Glomerular visceral epithelial cell (primary cell): ENCODE measurements around the gene TK2.
"Not testable (repeated sequence)": the region's sequence is repeated elsewhere in the genome, so short reads cannot be mapped to it uniquely, and the experiment has no call there.

Experiments
- DNase-seq: peaks from one replicate; pipeline ENCODE4 v3.0.0-alpha.2; 2016; ENCODE audit errors: extremely low spot score

Gene TK2

GRCh38 chr16:66468321-66468965, 81.5 kb downstream of the TK2 start:
- DNase-seq, result no peak

- DNase-seq, result no peak
These were observed 82.3 kb downstream of the TK2 start for GRCh38 chr16:66467611-66468010.

- DNase-seq, result not testable (repeated sequence)
These were observed 83.3 kb downstream of the TK2 start for GRCh38 chr16:66466636-66467035.

GRCh38 chr16:66465946-66466345, 84.0 kb downstream of the TK2 start:
- DNase-seq, result not testable (repeated sequence)

- DNase-seq, result no peak
These were observed 87.0 kb downstream of the TK2 start for GRCh38 chr16:66462912-66463311.

- DNase-seq, result no peak
These were observed 89.2 kb downstream of the TK2 start for GRCh38 chr16:66460703-66461102.

GRCh38 chr16:66459878-66460277, 90.0 kb downstream of the TK2 start:
- no peak for DNase-seq

GRCh38 chr16:66458853-66459252, 91.1 kb downstream of the TK2 start:
- no peak for DNase-seq

- DNase-seq, result no peak
These were observed 91.6 kb downstream of the TK2 start for GRCh38 chr16:66458292-66458691.
